Spinal cord (tissue), 10 donors: ENCODE results near the gene NLGN1. TPM values are rescaled to one million over a fixed set of nuclear protein-coding genes. Genes with fewer than 3 reads are reported as not detected.

Experiments used
- DNase-seq, 6 donors: peaks; one replicate each; pipeline versions ENCODE4 v3.0.0 to v3.0.0-alpha.2; 2013 to 2015; ENCODE audit warnings: low spot score in 6 of 6, low read depth in 4 of 6
- H3K27ac ChIP-seq: one replicate; pipeline ENCODE4 v1.5.1; 2013; ENCODE audit warnings: low read depth, low read length, control low read depth
- H3K27me3 ChIP-seq: one replicate; pipeline ENCODE4 v1.6.1; 2013; ENCODE audit warnings: low read length; ENCODE audit not compliant: control insufficient read depth, insufficient read depth
- H3K36me3 ChIP-seq: one replicate; pipeline ENCODE4 v1.6.1; 2013; ENCODE audit warnings: low read length; ENCODE audit not compliant: control insufficient read depth, insufficient read depth
- H3K4me1 ChIP-seq: one replicate; pipeline ENCODE4 v1.6.1; 2013; ENCODE audit warnings: low read length; ENCODE audit not compliant: control insufficient read depth, insufficient read depth
- H3K4me3 ChIP-seq: one replicate; pipeline ENCODE4 v1.5.1; 2013; ENCODE audit warnings: low read depth, low read length, control low read depth
- H3K9me3 ChIP-seq: one replicate; pipeline ENCODE4 v1.6.1; 2013; ENCODE audit warnings: low read length; ENCODE audit not compliant: control insufficient read depth, insufficient read depth
- WGBS: methylation state at CpG from one replicate; pipeline ENCODE4 v1.1.5; 2013; ENCODE audit warnings: missing lambda C conversion rate; ENCODE audit not compliant: insufficient coverage; 5-methylcytosine and 5-hydroxymethylcytosine counted together
- polyA plus RNA-seq, 2 donors: library from polyadenylated mRNA; unstranded; fragments of 120-200 nt; gene quantifications; one replicate each; pipeline ENCODE4 v1.2.1, GENCODE V29; 2013; ENCODE audit not compliant: insufficient read length in 2 of 2
- total RNA-seq, 2 donors: library from RNA; depleted of rRNA in 1 of 2; stranded (reverse); fragments of 120-200 nt in 1 of 2; fragments of >200 nt in 1 of 2; gene quantifications; one replicate each; pipeline versions ENCODE4 v1.2.3 to v1.2.4, GENCODE V29; 2013 to 2014
- donor health status: healthy.

Gene NLGN1
- total and polyA plus RNA-seq, 4 donors: 18.9 to 81.2 (median 40.0) TPM

GRCh38 chr3:173644086-173645082 is 246.8 kb downstream of the NLGN1 start:
- 100% methylated on average over 13 of the region's 13 CpGs for WGBS
- Histone ChIP-seq H3K27ac (no peak overlapping the region), H3K4me1 (no peaks in the 10 kb centered on the region), H3K9me3 (no peaks in the 10 kb centered on the region), H3K4me3 (no peak overlapping the region), H3K27me3 (no peaks in the 10 kb centered on the region), H3K36me3 (no peaks in the 10 kb centered on the region)
- no peak for DNase-seq

- H3K4me3 ChIP-seq: no peak overlapping the region
- no peaks in the 10 kb centered on the region for H3K36me3 ChIP-seq
- no peaks in the 10 kb centered on the region for H3K4me1 ChIP-seq
- H3K9me3 ChIP-seq: no peaks in the 10 kb centered on the region
- no peak for DNase-seq
- no CpG with 5 or more reads among the region's 1 CpG for WGBS
- H3K27me3 ChIP-seq: no peaks in the 10 kb centered on the region
- H3K27ac ChIP-seq: no peak overlapping the region
These were observed 253.1 kb downstream of the NLGN1 start for GRCh38 chr3:173650596-173650995.

- DNase-seq: no peak
- WGBS: no CpG with 5 or more reads among the region's 2 CpGs
- H3K4me3 ChIP-seq: no peak overlapping the region
- no peaks in the 10 kb centered on the region for H3K9me3 ChIP-seq
- H3K27me3 ChIP-seq: no peaks in the 10 kb centered on the region
- no peak overlapping the region for H3K27ac ChIP-seq
- no peaks in the 10 kb centered on the region for H3K4me1 ChIP-seq
- H3K36me3 ChIP-seq: no peaks in the 10 kb centered on the region
These were observed 254.5 kb downstream of the NLGN1 start for GRCh38 chr3:173652093-173652492.

GRCh38 chr3:173653781-173654180 is 256.2 kb downstream of the NLGN1 start:
- H3K36me3 ChIP-seq: no peaks in the 10 kb centered on the region
- H3K4me3 ChIP-seq: no peak overlapping the region
- no CpG with 5 or more reads among the region's 1 CpG for WGBS
- no peaks in the 10 kb centered on the region for H3K27me3 ChIP-seq
- no peak for DNase-seq
- H3K27ac ChIP-seq: no peak overlapping the region
- no peaks in the 10 kb centered on the region for H3K9me3 ChIP-seq
- no peaks in the 10 kb centered on the region for H3K4me1 ChIP-seq

- Histone ChIP-seq H3K9me3 (no peaks in the 10 kb centered on the region), H3K27ac (no peak overlapping the region), H3K36me3 (no peaks in the 10 kb centered on the region), H3K4me1 (no peaks in the 10 kb centered on the region), H3K27me3 (no peaks in the 10 kb centered on the region), H3K4me3 (no peak overlapping the region)
- 20% methylated on average over 1 of the region's 2 CpGs for WGBS
- DNase-seq: peak in 3 of 6 donors; percentile 4 to 55 (median 22)
These were observed 262.4 kb downstream of the NLGN1 start for GRCh38 chr3:173659972-173660371.

- no peaks in the 10 kb centered on the region for H3K4me1 ChIP-seq
- H3K27ac ChIP-seq: no peak overlapping the region
- H3K27me3 ChIP-seq: no peaks in the 10 kb centered on the region
- H3K36me3 ChIP-seq: no peaks in the 10 kb centered on the region
- no peak for DNase-seq
- no peak overlapping the region for H3K4me3 ChIP-seq
- WGBS: 39% methylated on average over 2 of the region's 3 CpGs
- no peaks in the 10 kb centered on the region for H3K9me3 ChIP-seq
These were observed 263.2 kb downstream of the NLGN1 start for GRCh38 chr3:173660645-173661299.

GRCh38 chr3:173663696-173664111 is 266.2 kb downstream of the NLGN1 start:
- no peaks in the 10 kb centered on the region for H3K36me3 ChIP-seq
- H3K27me3 ChIP-seq: no peaks in the 10 kb centered on the region
- no CpG with 5 or more reads among the region's 1 CpG for WGBS
- H3K27ac ChIP-seq: no peak overlapping the region
- H3K4me3 ChIP-seq: no peak overlapping the region
- no peak for DNase-seq
- no peaks in the 10 kb centered on the region for H3K9me3 ChIP-seq
- H3K4me1 ChIP-seq: no peaks in the 10 kb centered on the region

GRCh38 chr3:173676094-173676493 is 278.6 kb downstream of the NLGN1 start:
- Histone ChIP-seq H3K36me3 (no peaks in the 10 kb centered on the region), H3K4me1 (no peaks in the 10 kb centered on the region), H3K9me3 (no peaks in the 10 kb centered on the region), H3K4me3 (no peak overlapping the region), H3K27ac (no peak overlapping the region), H3K27me3 (no peaks in the 10 kb centered on the region)
- WGBS: 67% methylated on average over 1 of the region's 1 CpG
- no peak for DNase-seq

- Histone ChIP-seq H3K4me3 (no peak overlapping the region), H3K27me3 (no peaks in the 10 kb centered on the region), H3K36me3 (no peaks in the 10 kb centered on the region), H3K27ac (no peak overlapping the region), H3K9me3 (no peaks in the 10 kb centered on the region), H3K4me1 (no peaks in the 10 kb centered on the region)
- 100% methylated on average over 1 of the region's 1 CpG for WGBS
- DNase-seq: no peak
These were observed 283.7 kb downstream of the NLGN1 start for GRCh38 chr3:173681188-173681678.
